ELF-1 (cell line): ENCODE results near the gene CACNG8.
"Not testable (repeated sequence)": the region's sequence is repeated elsewhere in the genome, so short reads cannot be mapped to it uniquely, and the experiment has no call there.

Experiments used
- DNase-seq: peaks from one replicate; pipeline ENCODE4 v3.0.0-alpha.2; 2016; ENCODE audit warnings: low read depth, low spot score

The CACNG8 gene

DNA sequence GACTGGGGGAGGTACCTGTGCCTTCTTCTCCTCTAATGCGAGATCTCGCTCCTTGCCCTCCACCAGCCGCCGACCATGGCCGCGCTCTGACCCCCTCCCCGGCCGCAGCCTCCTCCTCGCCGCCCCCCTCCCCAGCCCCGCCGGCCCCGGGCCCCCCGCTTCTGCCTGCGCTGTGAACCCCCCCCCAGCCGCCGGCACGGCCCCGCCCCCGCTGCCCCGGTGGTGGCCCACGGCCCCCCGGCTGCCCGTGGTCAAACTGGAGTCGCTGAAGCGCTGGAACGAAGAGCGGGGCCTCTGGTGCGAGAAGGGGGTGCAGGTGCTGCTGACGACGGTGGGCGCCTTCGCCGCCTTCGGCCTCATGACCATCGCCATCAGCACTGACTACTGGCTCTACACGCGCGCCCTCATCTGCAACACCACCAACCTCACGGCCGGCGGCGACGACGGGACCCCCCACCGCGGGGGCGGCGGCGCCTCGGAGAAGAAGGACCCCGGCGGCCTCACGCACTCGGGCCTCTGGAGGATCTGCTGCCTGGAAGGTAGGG lies at the start of gene CACNG8:
CACNG8 (plus strand) TSS at position 51 of the 545 bp plus-strand sequence.
- no peak for DNase-seq

DNA sequence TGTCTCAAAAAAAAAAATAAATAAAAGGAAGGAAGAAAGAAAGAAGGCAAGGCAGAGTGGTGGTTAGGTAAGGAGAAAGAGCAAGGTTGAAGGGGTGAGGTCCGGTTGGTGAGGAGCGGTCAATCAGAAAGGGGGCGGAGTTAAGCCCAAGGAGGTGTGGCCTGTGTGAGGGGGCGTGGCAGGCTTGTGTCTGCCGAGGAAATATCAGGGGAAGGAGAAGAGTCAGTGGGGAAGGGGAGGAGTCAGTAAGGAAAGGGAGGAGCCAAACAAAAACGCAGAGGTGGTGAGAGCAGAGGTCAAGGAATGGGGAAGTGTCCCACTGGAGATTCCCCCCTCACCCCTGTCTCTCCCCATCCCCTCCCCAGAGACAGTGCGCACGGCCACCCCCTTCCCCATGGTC lies 47.7 kb upstream of the CACNG8 start:
- peak; percentile 85 for DNase-seq

GRCh38 chr19:53916004-53916403 lies 46.7 kb upstream of the CACNG8 start:
- no peak for DNase-seq

GRCh38 chr19:53917356-53917755 lies 45.4 kb upstream of the CACNG8 start:
- no peak for DNase-seq

- DNase-seq: peak; percentile 80
These were observed 35.0 kb upstream of the CACNG8 start for GRCh38 chr19:53927739-53928138.

- DNase-seq: no peak
These were observed 26.7 kb upstream of the CACNG8 start for GRCh38 chr19:53936029-53936428.

GRCh38 chr19:53942001-53942786 lies 20.5 kb upstream of the CACNG8 start:
- DNase-seq: peak; percentile 99

- no peak for DNase-seq
These were observed 18.3 kb upstream of the CACNG8 start for GRCh38 chr19:53944416-53944815.

DNA sequence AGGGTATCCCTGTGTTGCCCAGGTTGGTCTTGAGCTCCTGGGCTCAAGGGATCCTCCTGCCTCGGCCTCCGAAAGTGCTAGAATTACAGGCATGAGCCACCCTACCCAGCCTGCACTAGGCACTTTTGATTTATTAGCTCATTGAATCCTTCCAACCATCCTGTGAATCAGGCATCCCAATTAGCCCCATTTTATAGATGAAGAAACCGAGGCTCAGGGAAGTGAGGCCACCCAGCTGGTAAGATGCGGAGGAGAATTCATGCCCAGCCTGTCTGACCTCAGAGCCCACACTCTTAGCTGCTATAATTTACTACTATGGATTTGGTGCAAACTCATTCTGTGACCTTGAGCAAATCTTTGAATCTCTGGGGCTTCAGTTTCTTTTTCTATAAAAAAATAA lies 17.8 kb upstream of the CACNG8 start:
- no peak for DNase-seq

- peak; percentile 39 for DNase-seq
These were observed 17.3 kb upstream of the CACNG8 start for GRCh38 chr19:53945441-53945840.

GRCh38 chr19:53945998-53946397 lies 16.7 kb upstream of the CACNG8 start:
- no peak for DNase-seq

DNA sequence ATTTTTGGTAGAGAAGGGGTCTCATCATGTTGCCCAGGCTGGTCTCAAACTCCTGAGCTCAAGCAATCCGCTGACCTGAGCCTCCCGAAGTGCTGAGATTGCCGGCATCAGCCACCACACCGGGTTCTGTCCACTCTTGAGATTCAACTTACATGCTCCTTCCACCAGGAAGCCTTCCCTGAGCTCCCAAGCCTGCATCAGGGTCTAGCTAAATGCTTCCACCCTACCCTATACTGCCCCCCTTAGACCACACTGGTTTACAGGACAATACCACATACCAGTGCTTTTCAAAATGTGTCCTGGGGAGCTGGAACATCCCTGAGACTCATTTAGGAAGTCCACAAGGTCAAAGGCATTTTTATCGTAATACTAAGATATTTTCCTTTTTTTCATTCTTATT lies 15.1 kb upstream of the CACNG8 start:
- peak; percentile 72 for DNase-seq

GRCh38 chr19:53948611-53949010 lies 14.1 kb upstream of the CACNG8 start:
- not testable (repeated sequence) for DNase-seq

DNA sequence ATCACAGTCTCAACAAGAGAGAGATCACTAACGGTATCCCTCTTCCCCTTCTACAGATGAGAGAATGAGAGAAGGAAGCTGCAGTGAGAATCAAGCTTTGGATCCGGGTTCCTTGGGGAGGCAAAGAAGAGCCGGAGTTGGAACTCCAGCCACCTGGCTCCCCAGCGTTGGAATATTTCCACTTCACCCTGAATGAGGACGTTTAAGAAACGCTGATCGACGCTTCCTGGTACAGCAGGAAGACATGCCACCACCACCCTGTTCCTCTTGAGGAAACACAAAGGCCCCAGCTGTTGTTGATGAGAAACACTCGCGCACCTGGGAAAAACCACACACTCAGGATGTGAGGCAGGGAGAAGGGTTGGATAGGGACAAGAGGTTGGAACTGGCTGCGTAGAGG lies 11.3 kb upstream of the CACNG8 start:
- no peak for DNase-seq

DNA sequence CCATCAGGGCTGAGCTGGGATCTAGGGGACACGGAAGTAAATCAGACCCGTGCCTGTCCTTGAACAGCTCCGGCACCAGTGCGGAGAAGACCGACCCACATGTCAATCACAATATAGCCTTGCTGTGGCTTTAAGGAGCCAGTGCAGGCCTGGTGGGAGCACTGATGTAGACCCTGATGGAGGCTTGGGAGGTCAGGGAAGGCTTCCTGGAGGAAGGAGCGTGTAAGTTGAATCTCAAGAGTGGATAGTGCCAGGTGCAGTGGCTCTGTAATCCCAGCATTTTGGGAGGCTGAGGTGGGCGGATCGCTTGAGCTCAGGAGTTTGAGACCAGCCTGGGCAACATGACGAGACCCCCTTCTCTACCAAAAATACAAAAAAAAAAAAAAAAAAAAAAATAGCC lies 10.8 kb upstream of the CACNG8 start:
- DNase-seq: no peak

DNA sequence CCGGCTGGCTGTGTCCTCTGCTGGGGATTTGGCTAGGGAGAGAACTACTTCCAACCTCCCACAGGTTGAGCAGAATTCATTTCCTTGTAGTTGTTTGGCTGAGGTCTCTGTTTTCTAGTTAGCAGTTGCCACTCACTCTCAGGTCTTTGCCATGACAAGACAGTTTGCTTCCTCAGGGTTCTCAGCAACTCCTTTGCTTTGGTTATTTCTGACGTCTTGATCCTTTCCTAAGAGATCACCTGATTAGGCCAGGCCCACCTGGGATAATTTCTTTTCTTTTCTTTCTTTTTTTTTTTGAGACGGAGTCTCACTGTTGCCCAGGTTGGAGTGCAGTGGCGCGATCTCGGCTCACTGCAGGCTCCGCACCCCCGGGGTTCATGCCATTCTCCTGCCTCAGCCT lies 9.4 kb upstream of the CACNG8 start:
- DNase-seq: no peak

DNA sequence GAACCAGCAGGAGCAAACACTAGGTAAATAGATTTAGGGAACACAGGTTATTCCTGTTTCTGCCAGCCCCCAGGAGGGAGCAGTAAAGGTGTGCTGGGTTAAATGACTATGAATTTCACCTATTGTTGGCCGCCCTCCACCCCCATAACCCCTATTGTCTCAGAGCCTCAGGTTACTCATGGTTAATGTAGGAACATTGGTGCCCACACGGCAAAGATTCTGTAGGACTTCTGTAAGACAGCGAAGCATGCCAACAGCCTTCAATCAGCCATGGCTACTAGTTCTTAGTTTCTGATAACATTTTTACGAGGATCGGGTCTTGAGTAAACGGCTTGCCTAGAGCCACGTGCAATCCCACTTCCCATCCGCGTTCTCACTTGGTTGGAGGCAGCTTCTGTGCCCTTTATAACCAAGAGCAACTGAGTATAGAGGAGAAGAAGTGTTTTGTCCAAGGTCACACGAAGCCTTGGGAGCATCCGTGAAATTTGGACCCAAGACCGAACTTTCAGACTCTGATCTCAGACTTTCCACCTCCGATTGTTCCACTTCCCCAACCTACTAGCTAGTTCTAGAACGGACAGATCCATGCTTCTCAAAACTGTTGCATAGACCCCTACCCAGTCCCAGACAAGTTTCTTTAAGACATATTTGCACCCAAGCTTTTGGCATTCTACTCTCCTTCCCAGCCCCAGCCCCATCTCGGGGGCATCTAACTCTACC lies 5.1 kb upstream of the CACNG8 start:
- DNase-seq: peak; percentile 18

DNA sequence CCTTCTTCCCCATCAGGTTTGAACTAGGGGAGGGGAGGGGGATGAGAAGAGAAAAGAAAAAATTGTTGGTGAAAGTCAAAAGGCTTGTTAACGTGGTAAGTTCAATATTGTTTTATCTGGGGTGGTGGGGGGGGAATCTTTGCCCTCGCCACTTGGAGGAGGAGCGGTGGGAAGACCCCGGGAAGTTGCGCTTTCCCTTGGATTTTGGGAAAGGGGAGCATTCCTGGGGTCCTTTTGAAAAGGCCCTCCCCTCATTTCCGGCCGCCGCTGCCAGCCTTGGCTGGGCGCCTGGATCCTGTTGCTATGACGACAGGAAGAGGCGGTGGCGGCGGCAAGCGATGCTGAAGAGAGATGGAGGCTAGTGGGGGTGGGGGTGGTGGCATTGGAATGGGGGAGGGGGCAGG lies 4.6 kb upstream of the CACNG8 start:
- peak; percentile 22 for DNase-seq

DNA sequence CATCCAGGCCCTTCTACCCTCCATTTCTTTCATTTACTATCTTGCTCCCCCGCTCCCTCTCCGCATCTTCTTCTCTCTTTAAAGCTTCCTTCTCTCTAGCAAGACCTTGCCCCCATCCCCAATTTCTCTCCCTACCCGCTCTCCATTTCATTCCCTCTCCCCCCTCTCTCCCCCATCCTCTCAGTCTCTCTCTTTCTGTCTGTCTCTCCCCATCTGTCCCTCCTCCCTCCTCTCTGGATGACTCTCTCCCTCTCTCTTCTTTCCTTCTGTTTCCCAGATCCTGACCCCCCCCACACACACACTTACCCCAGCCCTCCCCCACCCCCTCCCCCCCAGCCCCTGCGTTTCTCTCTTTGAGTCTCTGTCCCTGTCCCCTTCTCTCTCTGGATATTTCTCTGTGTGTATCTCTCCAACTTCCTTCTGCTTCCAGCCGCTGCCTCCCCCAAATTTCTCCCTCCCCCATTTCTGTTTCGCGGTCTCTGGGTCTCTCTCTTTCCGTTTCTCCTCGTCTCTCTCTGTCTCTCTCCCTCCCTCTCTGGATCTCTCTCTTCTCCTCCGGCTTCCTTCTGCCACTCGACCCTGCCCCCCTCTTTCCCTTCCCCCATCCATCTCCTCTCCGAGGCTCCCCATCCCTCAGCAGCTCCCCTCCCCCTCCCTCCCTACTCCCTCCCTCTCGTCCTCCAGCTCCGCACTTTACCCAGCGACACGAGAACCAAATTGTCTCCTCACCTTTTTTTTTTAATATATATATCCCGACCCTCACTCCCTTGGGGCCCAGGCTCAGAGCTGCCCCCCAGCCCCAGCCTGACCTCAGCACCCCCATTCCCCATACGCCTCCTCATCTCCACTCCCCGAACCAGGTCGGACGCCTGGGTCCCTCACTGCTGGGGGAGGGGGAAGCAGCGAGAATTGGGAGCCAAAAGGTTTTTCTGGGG lies 3.6 kb upstream of the CACNG8 start:
- no peak for DNase-seq

DNA sequence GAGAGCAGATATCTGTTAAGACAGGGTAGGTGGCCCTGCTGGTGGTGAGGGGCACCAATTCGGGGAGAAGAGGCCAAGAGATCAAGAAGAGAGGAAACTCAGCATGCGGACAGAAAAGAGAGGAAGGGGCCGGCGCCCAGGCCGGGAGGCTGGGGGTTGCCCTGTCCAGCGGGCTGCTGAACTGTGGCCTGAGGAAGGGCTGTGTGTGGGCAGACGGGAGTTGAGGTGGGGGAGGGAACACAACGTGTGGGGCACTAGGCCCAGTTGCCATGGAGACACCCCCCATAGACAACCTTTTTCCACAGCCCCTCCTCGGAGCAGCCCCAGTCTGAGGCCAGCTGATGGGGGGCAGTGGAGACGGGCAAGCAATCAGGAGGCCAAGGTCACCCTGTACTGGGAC lies 2.5 kb upstream of the CACNG8 start:
- DNase-seq: no peak

- DNase-seq: no peak
These were observed 1.9 kb upstream of the CACNG8 start for GRCh38 chr19:53960886-53961285.
